ENCODE data around the gene C1orf198. TPM values are rescaled to one million over a fixed set of nuclear protein-coding genes. Genes with fewer than 3 reads are reported as not detected.

Gene C1orf198
- total and polyA plus RNA-seq, 2 of the 8 experiments (the other 6 are each of a cell fraction or from before 2014, with no cell fraction given): 30.6 to 45.0 TPM

- no peaks in the 10 kb centered on the region for H3K9me3 ChIP-seq (ENCODE audit: insufficient read depth in 2 of 2, low read depth in 1 of 2, low read length in 1 of 2)
- no peak overlapping the region for H4K91ac ChIP-seq (replicated peaks; ENCODE audit: insufficient read length, low read length)
- no peak overlapping the region for H2BK120ac ChIP-seq (replicated peaks; ENCODE audit: low read depth, low read length)
- no peak overlapping the region for H3K4ac ChIP-seq (replicated peaks; ENCODE audit: insufficient read length, low read depth, low read length)
- CTCF ChIA-PET (ENCODE audit: partially characterized antibody): interaction anchor here (0.6 to 1.3 kb wide), 5 partner anchors 31 to 406 kb away, joined by 3 to 5 read pairs (median 3); no protein-coding TSS in a partner anchor
- H3K27me3 ChIP-seq (replicated peaks in 1 of 4; ENCODE audit: control insufficient read depth in 3 of 4, extremely low read depth in 1 of 4, insufficient read depth in 3 of 4, low read length in 3 of 4): no peaks in the 10 kb centered on the region; a peak in 2 of 7 replicates
- H2BK15ac ChIP-seq (ENCODE audit: low read length): no peak overlapping the region
- no peak overlapping the region for H2AFZ ChIP-seq (ENCODE audit: low read length)
- H4K5ac ChIP-seq (ENCODE audit: insufficient read length, low read depth, low read length): no peak overlapping the region
- no peak overlapping the region for H2BK12ac ChIP-seq (ENCODE audit: low read depth, low read length)
- POLR2A ChIA-PET (ENCODE audit: partially characterized antibody): no interaction called here
- peaks cover 0 to 1% of the 10 kb centered on the region in 2 experiments for H4K20me1 ChIP-seq (replicated peaks in 1 of 2; ENCODE audit: control insufficient read depth in 1 of 2, insufficient read depth in 2 of 2, low read length in 2 of 2)
- no peaks in the 10 kb centered on the region for H3K36me3 ChIP-seq (ENCODE audit: control insufficient read depth in 2 of 4, insufficient read depth in 4 of 4, low read length in 3 of 4)
- H3K14ac ChIP-seq (ENCODE audit: insufficient read length): no peak overlapping the region
- no peak overlapping the region for H3K4me2 ChIP-seq (ENCODE audit: insufficient read depth in 1 of 2, low read depth in 2 of 2, low read length in 2 of 2)
- no peak overlapping the region for H2BK20ac ChIP-seq (ENCODE audit: low read length)
- no peak overlapping the region for H3K27ac ChIP-seq (ENCODE audit: low read depth, low read length)
- no peaks in the 10 kb centered on the region for H3K79me1 ChIP-seq (ENCODE audit: low read depth, low read length)
- no peak overlapping the region for H2BK5ac ChIP-seq (ENCODE audit: low read depth, low read length)
- no peak overlapping the region for H2AK5ac ChIP-seq (ENCODE audit: low read depth, low read length)
- H3K79me2 ChIP-seq (ENCODE audit: control insufficient read depth in 1 of 2, insufficient read depth in 2 of 2, low read length in 2 of 2): no peaks in the 10 kb centered on the region
- H4K8ac ChIP-seq (ENCODE audit: extremely low read depth, insufficient read depth, low read length): no peak overlapping the region
- 92% methylated on average over 4 of the region's 4 CpGs; no CpG with 5 or more reads in 1 of the 2 experiments for WGBS, 2 experiments (ENCODE audit: extremely low coverage in 1 of 2, insufficient coverage in 1 of 2, insufficient read length in 1 of 2, insufficient replicate concordance in 2 of 2, low coverage in 1 of 2, low lambda C conversion rate in 2 of 2, missing lambda C conversion rate in 1 of 2)
- DNase-seq (ENCODE audit: low read depth in 1 of 2, low spot score in 2 of 2): peak in 1 of 2 experiments; percentile 17
- FAIRE-seq: no peak
- H3K18ac ChIP-seq (ENCODE audit: extremely low read depth, low read length): no peak overlapping the region
- H3K23me2 ChIP-seq (ENCODE audit: low read depth, low read length): no peaks in the 10 kb centered on the region
- H3K4me3 ChIP-seq (ENCODE audit: extremely low read depth in 1 of 4, insufficient read depth in 2 of 4, low read depth in 3 of 4, low read length in 4 of 4): no peak overlapping the region
- H3K23ac ChIP-seq (ENCODE audit: insufficient read length): no peak overlapping the region
- no peak overlapping the region for H3K56ac ChIP-seq (replicated peaks; ENCODE audit: insufficient read length, low read depth, low read length)
- no peaks in the 10 kb centered on the region for H3K4me1 ChIP-seq (replicated peaks in 1 of 4; ENCODE audit: control insufficient read depth in 3 of 4, insufficient read depth in 4 of 4, low read length in 3 of 4)
- H3K9ac ChIP-seq (replicated peaks in 1 of 4; ENCODE audit: extremely low read depth in 1 of 4, low read depth in 3 of 4, low read length in 3 of 4): no peak overlapping the region
- no peak for TF ChIP-seq ATF2 (IDR thresholded peaks at IDR 0.05; ENCODE audit: low read length)
- no peak for TF ChIP-seq SP1 (IDR thresholded peaks at IDR 0.05; ENCODE audit: low read depth, low read length)
- no peak for TF ChIP-seq EZH2 (IDR thresholded peaks at IDR 0.05; ENCODE audit: low read depth, low read length, severe bottlenecking)
- no peak for TF ChIP-seq FOSL1 (IDR thresholded peaks at IDR 0.05; ENCODE audit: insufficient read depth, low read depth, low read length)
- no peak for TF ChIP-seq RAD21 (IDR thresholded peaks at IDR 0.05 in 1 of 2, conservative IDR thresholded peaks at IDR 0.05 in 1 of 2; ENCODE audit: low read depth in 2 of 2, low read length in 2 of 2)
- TF ChIP-seq KDM5A (IDR thresholded peaks at IDR 0.05; ENCODE audit: low read length): no peak
- no peak for TF ChIP-seq BCL11A (IDR thresholded peaks at IDR 0.05; ENCODE audit: low read depth in 2 of 2, low read length in 2 of 2)
- TF ChIP-seq CHD2 (IDR thresholded peaks at IDR 0.05; ENCODE audit: low read length): no peak
- no peak for TF ChIP-seq EP300 (IDR thresholded peaks at IDR 0.05; ENCODE audit: borderline replicate concordance in 1 of 2, low read depth in 2 of 2, low read length in 2 of 2)
- no peak for TF ChIP-seq HDAC2 (IDR thresholded peaks at IDR 0.05; ENCODE audit: borderline replicate concordance in 1 of 2, low read depth in 2 of 2, low read length in 2 of 2)
- no peak for TF ChIP-seq TAF1 (IDR thresholded peaks at IDR 0.05; ENCODE audit: low read depth, low read length)
- no peak for TF ChIP-seq CREB1 (IDR thresholded peaks at IDR 0.05)
Measured at GRCh38 chr1:230820568-230820967, 47.8 kb downstream of the C1orf198 start.
